Sigmoid colon (tissue), 7 donors: ENCODE measurements around the gene ASPHD2. TPM values are rescaled to one million over a fixed set of nuclear protein-coding genes. Genes with fewer than 3 reads are reported as not detected.
"Not testable (repeated sequence)": the region's sequence is repeated elsewhere in the genome, so short reads cannot be mapped to it uniquely, and the experiment has no call there.

Experiments
- DNase-seq: peaks from one replicate; pipeline ENCODE4 v3.0.0-alpha.2; 2019
- H3K27ac ChIP-seq, 4 donors: fragments of 200-600 bp; sonication (generic); one replicate each; pipeline ENCODE4 v1.5.1; 2016 to 2019; ENCODE audit warnings: mild to moderate bottlenecking in 1 of 4
- H3K27me3 ChIP-seq, 3 donors: fragments of 200-600 bp; sonication (generic); one replicate each; pipeline ENCODE4 v1.5.1; 2019; ENCODE audit warnings: mild to moderate bottlenecking in 1 of 3
- H3K36me3 ChIP-seq, 4 donors: fragments of 200-600 bp; sonication (generic); one replicate each; pipeline ENCODE4 v1.5.1; 2016 to 2019
- H3K4me1 ChIP-seq, 4 donors: fragments of 200-600 bp; sonication (generic); one replicate each; pipeline ENCODE4 v1.5.1; 2017 to 2019
- H3K4me3 ChIP-seq, 4 donors: fragments of 200-600 bp; sonication (generic); one replicate each; pipeline ENCODE4 v1.5.1; 2017 to 2019; ENCODE audit warnings: mild to moderate bottlenecking in 2 of 4, moderate library complexity in 1 of 4
- H3K9me3 ChIP-seq, 4 donors: fragments of 200-600 bp in 3 of 4; sonication (generic) in 3 of 4; one replicate each; pipeline versions ENCODE4 v1.5.1 to v1.6.1; 2013 to 2019
- CTCF ChIP-seq, 4 experiments: fragments of 450-650 bp in 3 of 4; fragments of 200-600 bp in 1 of 4; IDR thresholded peaks; one replicate each; pipeline ENCODE4 v1.5.1; 2016 to 2019; ENCODE audit warnings: antibody characterized with exemption in 4 of 4, mild to moderate bottlenecking in 3 of 4, moderate library complexity in 2 of 4
- EP300 ChIP-seq, 4 donors: sonication (generic); formaldehyde crosslinking; IDR thresholded peaks; one replicate each; pipeline ENCODE4 v1.6.1; 2017; ENCODE audit warnings: antibody characterized with exemption in 4 of 4
- POLR2A ChIP-seq, 2 donors: fragments of 450-650 bp; IDR thresholded peaks; one replicate each; pipeline ENCODE4 v1.6.1; 2016; ENCODE audit warnings: antibody characterized with exemption in 2 of 2, mild to moderate bottlenecking in 2 of 2, moderate library complexity in 2 of 2
- POLR2AphosphoS5 ChIP-seq, 4 donors: sonication (generic); formaldehyde crosslinking; IDR thresholded peaks; one replicate each; pipeline ENCODE4 v1.6.1; 2017; ENCODE audit warnings: antibody characterized with exemption in 4 of 4
- WGBS, 2 donors: extraction: QIAGEN DNeasy Blood & Tissue Kit; methylation state at CpG; one replicate each; pipeline ENCODE4 v1.1.7; 2013; 5-methylcytosine and 5-hydroxymethylcytosine counted together
- intact Hi-C: fragments of 100-400 bp; cut with DNase I; formaldehyde crosslinking; loops from one replicate; pipeline ENCODE4 v1.15.1; 2023
- polyA plus RNA-seq, 3 donors: library from polyadenylated mRNA; stranded (reverse); fragments of 200-250 nt; gene quantifications; one replicate each; pipeline ENCODE4 v1.2.3, GENCODE V29; 2013
- total RNA-seq, 4 donors: library from RNA; depleted of rRNA; stranded (reverse); fragments of >200 nt; gene quantifications; one replicate each; pipeline ENCODE4 v1.1.0, GENCODE V29; 2016
- donor health status: healthy with polysubstance abuse.
- donor health status: Bipolar disorder and iron deficiency.
- donor health status: healthy.

ASPHD2 gene
- total and polyA plus RNA-seq, 7 donors = 0.83 to 3.4 (median 1.4) TPM

DNA sequence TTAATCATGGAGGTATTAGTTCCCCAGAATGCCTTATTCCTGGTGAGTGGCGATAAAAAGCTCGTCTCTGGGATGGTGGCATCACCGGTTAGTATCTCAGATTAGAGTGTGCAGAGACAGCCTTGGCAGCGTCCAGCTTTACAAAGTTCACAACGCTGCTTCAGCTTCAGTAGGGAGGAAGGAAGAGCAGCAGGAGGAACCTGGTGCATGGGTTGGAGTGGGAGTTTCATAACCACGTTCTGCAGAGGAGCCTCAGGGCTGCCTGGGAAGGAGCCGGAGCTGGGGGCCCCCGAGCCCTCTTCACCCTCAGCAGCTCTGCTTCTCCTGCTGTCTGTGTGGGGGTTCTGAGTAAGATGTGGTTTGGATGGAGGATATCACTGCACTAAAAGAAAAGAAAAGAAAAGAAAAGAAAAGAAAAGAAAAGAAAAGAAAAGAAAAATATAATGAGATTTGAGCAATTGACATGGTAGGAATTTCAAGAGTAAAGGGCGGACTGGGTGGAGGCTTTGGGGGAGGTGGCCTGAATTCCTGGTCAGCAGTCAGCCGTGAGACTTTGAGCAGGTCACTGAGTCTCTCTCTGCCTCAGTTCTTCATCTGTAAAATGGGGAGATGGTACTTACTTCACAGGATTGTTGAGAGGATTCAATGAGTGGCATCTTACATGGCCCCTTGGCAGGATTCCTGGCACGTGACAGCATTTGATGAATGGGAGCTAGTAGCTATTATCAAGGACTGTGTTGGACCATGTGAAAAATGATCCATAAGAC, 6.5 kb downstream of the ASPHD2 start:
- Histone ChIP-seq H3K9me3 (no peaks in the 10 kb centered on the region), H3K27ac (no peak overlapping the region), H3K4me1 (peaks cover 0 to 4% (median 2%) of the 10 kb centered on the region in 4 donors), H3K27me3 (no peaks in the 10 kb centered on the region), H3K36me3 (peaks cover 0 to 6% (median 0%) of the 10 kb centered on the region in 4 donors), H3K4me3 (no peak overlapping the region)
- intact Hi-C loops = no loop called here
- DNase-seq = no peak
- TF ChIP-seq EP300 (IDR thresholded peaks at IDR 0.05) = no peak
- TF ChIP-seq POLR2A (IDR thresholded peaks at IDR 0.05) = no peak
- no peak for TF ChIP-seq CTCF (IDR thresholded peaks at IDR 0.05)
- TF ChIP-seq POLR2AphosphoS5 (IDR thresholded peaks at IDR 0.05) = no peak
- WGBS, 2 donors = 81 to 86% methylated on average over 11 of the region's 11 CpGs

GRCh38 chr22:26436903-26437515, 7.9 kb downstream of the ASPHD2 start:
- no peak for DNase-seq
- no peaks in the 10 kb centered on the region for H3K9me3 ChIP-seq
- no peaks in the 10 kb centered on the region for H3K27me3 ChIP-seq
- H3K27ac ChIP-seq = no peak overlapping the region
- intact Hi-C loops = no loop called here
- H3K4me1 ChIP-seq = no peaks in the 10 kb centered on the region
- 28 to 69% methylated on average over 11 of the region's 11 CpGs for WGBS, 2 donors
- peaks cover 0 to 6% (median 0%) of the 10 kb centered on the region in 4 donors for H3K36me3 ChIP-seq
- TF ChIP-seq POLR2A (IDR thresholded peaks at IDR 0.05) (no peak), CTCF (IDR thresholded peaks at IDR 0.05) (no peak), EP300 (IDR thresholded peaks at IDR 0.05) (no peak), POLR2AphosphoS5 (IDR thresholded peaks at IDR 0.05) (no peak)
- H3K4me3 ChIP-seq = no peak overlapping the region

GRCh38 chr22:26437694-26438392, 8.8 kb downstream of the ASPHD2 start:
- Histone ChIP-seq H3K9me3 (no peaks in the 10 kb centered on the region), H3K4me1 (no peaks in the 10 kb centered on the region), H3K27ac (no peak overlapping the region), H3K36me3 (peaks cover 0 to 6% (median 0%) of the 10 kb centered on the region in 4 donors), H3K4me3 (no peak overlapping the region), H3K27me3 (no peaks in the 10 kb centered on the region)
- TF ChIP-seq POLR2AphosphoS5 (IDR thresholded peaks at IDR 0.05) (no peak), POLR2A (IDR thresholded peaks at IDR 0.05) (no peak), EP300 (IDR thresholded peaks at IDR 0.05) (no peak)
- no peak for DNase-seq
- intact Hi-C loops = no loop called here
- WGBS, 2 donors = 91 to 93% methylated on average over 14 of the region's 14 CpGs

GRCh38 chr22:26438776-26439175, 9.7 kb downstream of the ASPHD2 start:
- H3K27ac ChIP-seq, intact Hi-C loops, H3K27me3 ChIP-seq: not testable (repeated sequence)

DNA sequence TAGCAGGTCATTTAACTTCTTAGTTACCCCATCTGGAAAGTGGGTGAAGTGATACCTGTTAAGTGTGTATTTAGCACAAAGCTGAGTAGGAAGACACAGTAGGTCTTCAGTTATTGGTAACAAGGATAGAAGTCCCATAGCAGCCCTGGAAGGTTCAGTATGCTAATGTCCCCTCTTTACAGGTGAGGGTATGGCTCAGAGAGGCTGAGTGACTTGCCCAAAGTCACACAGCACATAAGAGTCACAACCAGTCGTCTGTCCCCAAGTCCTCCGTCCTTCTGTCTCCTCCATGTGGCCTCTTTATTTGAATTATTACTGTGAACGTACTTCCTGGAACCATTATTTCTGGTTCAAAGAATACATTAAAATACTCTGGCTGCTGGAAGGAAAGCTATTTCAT, 10.5 kb downstream of the ASPHD2 start:
- no peak for DNase-seq
- Histone ChIP-seq H3K27me3 (no peaks in the 10 kb centered on the region), H3K9me3 (no peaks in the 10 kb centered on the region), H3K4me3 (no peak overlapping the region), H3K27ac (no peak overlapping the region), H3K36me3 (no peaks in the 10 kb centered on the region), H3K4me1 (no peaks in the 10 kb centered on the region)
- WGBS, 2 donors = 88% methylated on average over 3 of the region's 3 CpGs
- intact Hi-C loops = no loop called here
- TF ChIP-seq EP300 (IDR thresholded peaks at IDR 0.05) (no peak), POLR2A (IDR thresholded peaks at IDR 0.05) (no peak), POLR2AphosphoS5 (IDR thresholded peaks at IDR 0.05) (no peak), CTCF (IDR thresholded peaks at IDR 0.05) (no peak)

More at GRCh38 chr22:26438776-26439175, 9.7 kb downstream of the ASPHD2 start:
- not testable (repeated sequence) for DNase-seq, H3K36me3 ChIP-seq, H3K4me3 ChIP-seq, H3K9me3 ChIP-seq, H3K4me1 ChIP-seq
- WGBS, 2 donors = 83 to 88% methylated on average over 3 of the region's 3 CpGs
